Measurements from ENCODE around the gene PSPH.

DNA sequence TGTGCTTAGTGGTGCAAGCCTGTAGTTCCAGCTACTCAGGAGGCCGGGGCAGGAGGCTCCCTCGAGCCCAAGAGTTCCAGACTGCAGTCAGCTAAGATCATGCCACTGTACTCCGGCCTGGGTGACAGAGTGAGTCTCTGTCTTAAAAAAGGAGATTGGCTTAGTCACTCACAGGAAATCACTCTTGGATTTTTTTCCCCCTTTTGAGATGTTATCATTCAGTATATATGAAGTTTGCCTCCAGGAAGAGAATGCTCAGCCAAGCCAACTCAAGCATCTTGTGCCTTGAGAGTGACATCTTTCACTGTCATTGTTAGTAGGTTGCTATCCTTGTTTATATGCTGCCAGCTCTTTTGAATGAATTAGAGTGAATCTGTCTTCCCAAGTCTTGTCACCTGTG is 58.9 kb downstream of the PSPH start:
- TF ChIP-seq POLR2A (IDR thresholded peaks at IDR 0.05) = no peak
- TF ChIP-seq, protein P1, sequence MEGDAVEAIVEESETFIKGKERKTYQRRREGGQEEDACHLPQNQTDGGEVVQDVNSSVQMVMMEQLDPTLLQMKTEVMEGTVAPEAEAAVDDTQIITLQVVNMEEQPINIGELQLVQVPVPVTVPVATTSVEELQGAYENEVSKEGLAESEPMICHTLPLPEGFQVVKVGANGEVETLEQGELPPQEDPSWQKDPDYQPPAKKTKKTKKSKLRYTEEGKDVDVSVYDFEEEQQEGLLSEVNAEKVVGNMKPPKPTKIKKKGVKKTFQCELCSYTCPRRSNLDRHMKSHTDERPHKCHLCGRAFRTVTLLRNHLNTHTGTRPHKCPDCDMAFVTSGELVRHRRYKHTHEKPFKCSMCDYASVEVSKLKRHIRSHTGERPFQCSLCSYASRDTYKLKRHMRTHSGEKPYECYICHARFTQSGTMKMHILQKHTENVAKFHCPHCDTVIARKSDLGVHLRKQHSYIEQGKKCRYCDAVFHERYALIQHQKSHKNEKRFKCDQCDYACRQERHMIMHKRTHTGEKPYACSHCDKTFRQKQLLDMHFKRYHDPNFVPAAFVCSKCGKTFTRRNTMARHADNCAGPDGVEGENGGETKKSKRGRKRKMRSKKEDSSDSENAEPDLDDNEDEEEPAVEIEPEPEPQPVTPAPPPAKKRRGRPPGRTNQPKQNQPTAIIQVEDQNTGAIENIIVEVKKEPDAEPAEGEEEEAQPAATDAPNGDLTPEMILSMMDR (IDR thresholded peaks at IDR 0.05) = no peak
- TF ChIP-seq EP300 (IDR thresholded peaks at IDR 0.05) = no peak

Data from ovary (tissue), 3 donors.